ENCODE data around the gene RNF223. TPM values are rescaled to one million over a fixed set of nuclear protein-coding genes. Genes with fewer than 3 reads are reported as not detected.

Gene RNF223
- total RNA-seq, 1 donor from 2014 or later: not detected

DNA sequence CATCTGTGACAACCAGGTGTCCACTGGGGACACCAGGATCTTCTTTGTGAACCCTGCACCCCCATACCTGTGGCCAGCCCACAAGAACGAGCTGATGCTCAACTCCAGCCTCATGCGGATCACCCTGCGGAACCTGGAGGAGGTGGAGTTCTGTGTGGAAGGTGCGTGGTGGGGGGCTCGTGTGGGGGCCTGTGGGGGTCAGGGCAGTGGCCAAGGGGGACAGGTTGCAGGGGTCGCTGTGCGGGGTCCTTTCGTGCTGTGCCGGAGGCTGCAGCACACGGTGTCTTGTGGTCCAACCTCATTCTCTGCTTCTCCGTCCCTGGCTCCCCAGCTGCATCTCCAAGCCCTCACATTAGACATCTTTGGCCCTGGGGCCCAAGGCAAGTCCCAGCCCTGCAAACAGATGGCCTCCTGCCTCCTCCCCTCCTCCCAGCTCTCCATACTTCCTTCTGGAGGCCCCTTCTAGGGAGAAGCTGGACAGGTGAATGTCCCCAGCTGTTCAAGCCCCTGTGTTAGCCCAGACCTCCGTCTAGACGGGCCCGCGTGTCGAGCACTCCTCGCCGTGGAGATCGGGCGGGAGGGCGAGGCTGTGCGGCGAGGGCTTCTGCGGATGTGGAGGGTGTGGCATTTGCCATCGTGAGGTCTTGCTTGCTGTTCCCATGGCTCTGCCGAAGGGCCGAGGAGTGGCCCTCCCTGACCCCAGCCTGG is 51.6 kb downstream of the RNF223 start:
- Histone ChIP-seq H3K36me3 (no peaks in the 10 kb centered on the region), H3K9me3 (replicated peaks) (no peaks in the 10 kb centered on the region), H3K4me1 (peaks cover 71% of the 10 kb centered on the region), H3K27ac (replicated peaks) (no peak overlapping the region), H3K4me3 (no peak overlapping the region), H3K27me3 (ENCODE audit: low read depth) (no peaks in the 10 kb centered on the region)
- intact Hi-C loops (cut with micrococcal nuclease): no loop called here
- TF ChIP-seq, protein P1, sequence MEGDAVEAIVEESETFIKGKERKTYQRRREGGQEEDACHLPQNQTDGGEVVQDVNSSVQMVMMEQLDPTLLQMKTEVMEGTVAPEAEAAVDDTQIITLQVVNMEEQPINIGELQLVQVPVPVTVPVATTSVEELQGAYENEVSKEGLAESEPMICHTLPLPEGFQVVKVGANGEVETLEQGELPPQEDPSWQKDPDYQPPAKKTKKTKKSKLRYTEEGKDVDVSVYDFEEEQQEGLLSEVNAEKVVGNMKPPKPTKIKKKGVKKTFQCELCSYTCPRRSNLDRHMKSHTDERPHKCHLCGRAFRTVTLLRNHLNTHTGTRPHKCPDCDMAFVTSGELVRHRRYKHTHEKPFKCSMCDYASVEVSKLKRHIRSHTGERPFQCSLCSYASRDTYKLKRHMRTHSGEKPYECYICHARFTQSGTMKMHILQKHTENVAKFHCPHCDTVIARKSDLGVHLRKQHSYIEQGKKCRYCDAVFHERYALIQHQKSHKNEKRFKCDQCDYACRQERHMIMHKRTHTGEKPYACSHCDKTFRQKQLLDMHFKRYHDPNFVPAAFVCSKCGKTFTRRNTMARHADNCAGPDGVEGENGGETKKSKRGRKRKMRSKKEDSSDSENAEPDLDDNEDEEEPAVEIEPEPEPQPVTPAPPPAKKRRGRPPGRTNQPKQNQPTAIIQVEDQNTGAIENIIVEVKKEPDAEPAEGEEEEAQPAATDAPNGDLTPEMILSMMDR (IDR thresholded peaks at IDR 0.05; ENCODE audit: borderline replicate concordance): no peak
- DNase-seq: no peak

DNA sequence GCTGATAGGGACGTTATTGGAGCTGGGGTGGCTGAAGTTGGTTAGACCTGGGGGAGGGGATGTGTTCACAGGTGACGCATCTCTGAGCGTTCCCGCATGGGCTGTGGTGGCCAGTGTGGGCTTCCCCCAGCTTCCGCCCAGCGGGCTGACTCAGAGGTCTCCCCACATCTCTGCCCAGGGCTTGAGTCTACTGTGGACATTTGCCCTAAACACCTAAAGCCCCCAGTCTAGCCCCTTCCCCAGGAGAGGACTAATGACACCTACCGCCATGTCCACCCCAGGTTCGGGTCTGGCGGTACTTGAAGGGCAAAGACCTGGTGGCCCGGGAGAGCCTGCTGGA is 52.2 kb downstream of the RNF223 start:
- Histone ChIP-seq H3K27ac (replicated peaks) (no peak overlapping the region), H3K36me3 (no peaks in the 10 kb centered on the region), H3K9me3 (replicated peaks) (no peaks in the 10 kb centered on the region), H3K4me3 (no peak overlapping the region), H3K27me3 (ENCODE audit: low read depth) (no peaks in the 10 kb centered on the region), H3K4me1 (peaks cover 70% of the 10 kb centered on the region)
- TF ChIP-seq, protein P1 (IDR thresholded peaks at IDR 0.05; ENCODE audit: borderline replicate concordance): no peak
- intact Hi-C loops (cut with micrococcal nuclease): no loop called here
- DNase-seq: no peak

DNA sequence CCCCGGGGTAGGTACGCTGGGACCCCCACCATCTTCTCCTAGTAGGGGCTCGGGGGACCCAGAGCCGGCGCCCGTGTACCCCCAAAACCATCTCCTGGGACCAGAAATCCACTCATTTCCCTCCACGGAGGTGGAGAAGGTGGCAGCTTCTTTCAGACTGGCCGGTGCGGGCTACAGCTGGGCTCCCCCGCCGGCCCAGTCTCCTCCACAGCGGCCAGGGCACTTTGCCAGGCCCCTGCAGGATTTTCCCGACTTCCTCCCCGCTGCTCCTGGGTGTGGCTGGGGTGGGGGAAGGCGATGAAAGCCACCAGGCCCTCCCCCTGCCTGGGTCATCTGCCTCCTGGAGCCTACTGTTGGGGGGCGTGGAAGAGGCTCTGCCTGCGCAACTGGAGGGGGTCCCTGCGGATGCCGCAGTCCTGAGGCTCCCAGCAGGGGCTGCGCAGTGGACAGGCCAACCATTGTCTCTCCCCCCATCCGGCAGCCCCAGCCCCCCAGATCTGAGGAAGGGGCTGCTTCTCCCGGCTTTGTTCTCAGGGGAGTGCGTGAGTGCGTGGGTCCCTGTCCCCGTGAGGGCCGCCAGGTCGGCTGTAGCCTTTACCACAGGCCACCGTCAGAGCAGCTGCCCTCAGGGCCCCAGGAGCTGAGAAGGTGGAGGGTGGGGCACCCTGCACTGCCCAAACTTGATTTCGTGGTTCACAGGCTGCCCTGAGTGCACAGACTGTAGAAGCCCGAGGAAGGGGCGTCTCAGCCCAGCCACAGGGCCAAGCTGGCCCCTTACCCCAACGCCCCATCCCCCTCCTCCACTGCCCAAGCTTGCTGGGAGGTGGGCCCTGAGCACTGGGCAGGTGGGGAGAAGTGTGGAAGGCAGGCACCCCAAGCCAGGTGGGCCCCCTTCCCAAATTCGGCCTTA is 52.8 kb downstream of the RNF223 start:
- H3K27me3 ChIP-seq (ENCODE audit: low read depth): no peaks in the 10 kb centered on the region
- no peaks in the 10 kb centered on the region for H3K36me3 ChIP-seq
- peak overlapping the region; percentile 96 for H3K27ac ChIP-seq (replicated peaks)
- peaks cover 64% of the 10 kb centered on the region for H3K4me1 ChIP-seq
- TF ChIP-seq, protein P1 (IDR thresholded peaks at IDR 0.05; ENCODE audit: borderline replicate concordance): no peak
- intact Hi-C loops (cut with micrococcal nuclease): no loop called here
- DNase-seq: peak; percentile 70
- peak overlapping the region; percentile 89 for H3K4me3 ChIP-seq
- H3K9me3 ChIP-seq (replicated peaks): no peaks in the 10 kb centered on the region

Other genes with a start within 250 kb of the RNF223 start
- 2.4 TPM for gene SAMD11, start 150.4 kb downstream of the RNF223 start, total RNA-seq
- 40.8 TPM for gene NOC2L, start 115.0 kb downstream of the RNF223 start, total RNA-seq
- gene KLHL17, start 113.7 kb downstream of the RNF223 start, total RNA-seq: 6.4 TPM
- gene PLEKHN1, start 107.8 kb downstream of the RNF223 start, total RNA-seq: not detected
- 160 TPM for gene PERM1, start 92.2 kb downstream of the RNF223 start, total RNA-seq
- gene HES4, start 74.2 kb downstream of the RNF223 start, total RNA-seq: 34.0 TPM
- 14.5 TPM for gene ISG15, start 60.8 kb downstream of the RNF223 start, total RNA-seq
- gene AGRN, start 54.2 kb downstream of the RNF223 start, total RNA-seq: 13.0 TPM
- gene C1orf159, start 41.8 kb upstream of the RNF223 start, total RNA-seq: 3.8 TPM
- gene TTLL10, start 99.6 kb upstream of the RNF223 start, total RNA-seq: not detected
- gene TNFRSF18, start 132.3 kb upstream of the RNF223 start, total RNA-seq: not detected
- 2.2 TPM for gene TNFRSF4, start 139.8 kb upstream of the RNF223 start, total RNA-seq
- gene SDF4, start 157.7 kb upstream of the RNF223 start, total RNA-seq: 114 TPM
- gene B3GALT6, start 157.9 kb upstream of the RNF223 start, total RNA-seq: 7.9 TPM
- 0.55 TPM for gene C1QTNF12, start 172.4 kb upstream of the RNF223 start, total RNA-seq
- gene UBE2J2, start 199.5 kb upstream of the RNF223 start, total RNA-seq: 36.9 TPM
- gene SCNN1D, start 206.1 kb upstream of the RNF223 start, total RNA-seq: 3.5 TPM
- gene ACAP3, start 233.6 kb upstream of the RNF223 start, total RNA-seq: 49.7 TPM
- gene PUSL1, start 234.3 kb upstream of the RNF223 start, total RNA-seq: 10.4 TPM